Activated CD8-positive, alpha-beta memory T cell treated with anti-CD3 and anti-CD28 coated beads, Interleukin-2, amount 50 U/mL, for 24 hours (primary cell): ENCODE results near the gene HTRA3.

Experiments
- DNase-seq: peaks from one replicate; pipeline ENCODE4 v3.0.0-alpha.2; 2020; ENCODE audit errors: extremely low read depth

Gene HTRA3

GRCh38 chr4:8269535-8270417 is at the start of gene HTRA3:
Gene HTRA3, plus strand, starts transcription at chr4:8269754. Its CDS starts 215 bp downstream, at chr4:8269969.
- DNase-seq: no peak

DNA sequence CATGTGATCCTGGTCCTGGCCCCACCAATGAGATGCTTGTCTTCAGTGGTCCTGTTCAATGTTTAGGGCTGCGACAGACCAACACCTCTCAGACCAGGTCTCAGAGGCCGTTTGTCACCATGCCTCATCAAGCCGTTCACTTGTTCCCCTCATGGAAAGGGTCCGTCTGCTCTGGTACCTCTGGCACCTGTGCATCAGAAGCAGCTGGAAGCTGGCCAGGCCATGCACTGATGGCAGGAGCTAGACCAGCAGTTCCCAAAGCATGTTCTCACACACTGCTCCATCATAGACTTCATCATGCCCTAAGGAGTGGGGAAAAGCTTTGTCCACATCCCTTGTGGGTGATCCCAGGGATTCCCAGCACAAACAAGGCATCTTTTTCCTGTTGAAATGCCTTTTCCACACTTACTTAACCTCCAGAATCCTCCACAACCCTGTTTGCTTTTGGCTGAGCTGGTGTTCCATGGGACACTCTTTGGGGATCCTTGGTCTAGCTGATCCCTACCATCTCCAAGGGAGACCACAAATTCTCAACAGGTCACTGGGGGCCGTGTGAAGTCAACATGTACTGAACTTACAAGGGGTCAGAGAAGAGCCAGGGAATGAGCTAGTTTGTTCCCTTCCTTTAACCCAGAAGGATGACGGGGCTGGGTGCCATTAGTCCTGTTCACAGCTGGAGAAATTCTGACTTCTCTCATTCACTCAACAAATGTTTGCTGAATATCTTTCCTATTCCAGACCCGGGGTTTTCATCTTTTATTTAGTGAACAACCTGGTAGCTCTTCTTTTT is 48.7 kb upstream of the HTRA3 start:
- DNase-seq: no peak

DNA sequence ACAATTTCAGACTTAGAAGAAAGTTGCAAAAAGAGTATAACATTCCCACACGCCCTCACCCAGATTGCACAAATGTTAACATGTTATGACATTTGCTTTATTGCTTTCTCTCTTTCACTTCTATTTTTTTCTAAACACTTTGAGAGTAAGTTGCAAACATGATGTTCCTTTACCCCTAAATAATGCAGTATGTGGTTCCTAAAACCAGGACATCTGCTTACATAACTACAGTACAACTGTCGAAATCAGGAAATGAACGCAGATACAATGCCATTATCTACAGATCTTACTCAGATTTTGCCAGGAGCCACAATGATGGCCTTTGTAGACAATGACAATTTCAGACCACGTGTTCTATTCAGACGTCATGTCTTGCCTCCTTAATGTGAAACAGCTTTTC is 48.1 kb upstream of the HTRA3 start:
- DNase-seq: no peak

DNA sequence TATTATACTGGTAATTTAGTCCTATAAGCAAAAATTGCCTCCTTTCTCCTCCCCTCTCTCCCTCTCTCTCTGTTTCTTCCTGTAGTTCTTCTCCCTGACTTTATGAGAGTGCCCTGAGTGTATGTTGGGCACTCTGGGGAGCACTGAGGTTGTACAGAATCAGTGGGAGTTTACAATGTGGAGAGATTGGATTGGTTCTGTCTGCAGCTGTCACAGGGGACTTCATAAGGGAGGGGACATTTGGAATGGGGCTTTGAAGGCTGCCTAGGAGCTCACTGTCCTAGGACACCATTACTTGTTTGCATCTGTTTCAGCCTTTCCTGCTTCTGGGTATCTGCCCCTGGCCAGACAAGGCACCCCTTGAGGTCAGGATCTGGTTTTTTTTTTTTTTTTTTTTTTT is 47.6 kb upstream of the HTRA3 start:
- DNase-seq: no peak

DNA sequence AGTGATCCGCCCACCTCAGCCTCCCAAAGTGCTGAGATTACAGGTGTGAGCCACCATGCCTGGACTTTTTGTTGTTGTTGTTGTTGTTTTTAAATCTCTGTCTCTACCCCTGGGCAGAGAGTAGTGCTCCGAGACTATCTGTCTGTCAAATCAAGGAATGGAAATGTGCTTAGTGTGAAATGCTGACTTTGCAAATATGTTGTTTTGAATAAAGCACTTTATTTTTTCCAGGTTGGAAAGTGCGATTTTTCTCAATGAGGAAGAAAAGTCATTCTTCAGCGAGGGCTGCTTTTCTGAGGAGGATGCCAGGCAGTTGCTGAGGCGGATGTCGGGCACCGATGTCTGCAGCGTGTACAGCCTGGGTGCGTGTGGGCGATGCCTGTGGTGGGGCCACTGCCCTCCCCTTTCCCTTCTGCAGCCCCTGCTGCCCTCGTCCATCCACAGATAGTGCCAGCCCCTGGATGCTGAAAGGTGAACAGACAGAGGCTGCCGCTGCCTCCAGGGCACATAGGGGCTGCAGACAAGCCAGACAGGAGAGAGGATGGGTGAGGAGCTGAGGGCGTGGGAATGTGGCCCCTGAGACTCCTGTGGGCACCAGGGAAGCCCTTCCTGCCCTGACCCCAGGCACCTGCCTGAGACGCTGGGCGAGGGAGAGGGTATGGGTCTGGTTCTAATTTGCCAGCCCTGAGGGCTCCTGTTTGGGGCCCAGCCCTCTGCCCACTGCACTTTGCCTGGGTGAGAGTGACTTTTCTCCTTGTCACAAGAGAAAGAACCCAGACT is 46.8 kb upstream of the HTRA3 start:
- DNase-seq: no peak

DNA sequence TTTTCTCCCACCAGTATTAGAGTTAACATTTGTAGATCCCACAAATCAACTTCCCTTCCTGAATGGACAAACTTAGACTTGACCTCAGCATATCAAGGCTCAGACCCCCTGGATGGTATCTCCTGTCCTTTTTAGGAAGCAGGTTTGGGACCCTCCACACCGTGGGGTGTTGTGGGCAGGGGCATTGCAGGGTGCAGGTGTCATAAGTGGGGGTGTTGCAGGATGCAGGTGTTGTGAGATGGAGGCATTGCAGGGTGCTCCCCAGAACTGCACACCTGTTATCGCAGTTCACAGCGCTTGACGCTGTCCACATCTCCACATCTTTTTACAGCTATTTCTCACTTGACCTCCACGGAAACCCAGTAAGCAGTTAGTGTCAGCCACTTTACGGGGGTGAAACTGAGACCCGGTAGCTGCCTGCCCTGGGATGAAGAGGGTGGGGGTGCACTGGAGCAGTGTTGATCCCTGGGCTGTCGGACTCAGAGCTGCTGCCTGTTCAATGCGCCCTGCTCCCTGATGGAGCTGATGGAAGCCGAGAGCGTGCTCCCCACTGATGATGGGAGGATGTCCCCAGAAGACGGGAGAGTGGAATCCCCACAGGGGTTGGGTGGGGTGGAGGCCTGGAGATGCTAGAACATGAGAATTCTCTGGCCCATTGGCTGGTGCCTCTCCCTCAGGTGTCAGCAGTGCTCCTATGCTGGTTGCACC is 45.1 kb upstream of the HTRA3 start:
- DNase-seq: no peak

- DNase-seq: no peak
Measured at GRCh38 chr4:8224975-8225625, 44.5 kb upstream of the HTRA3 start.

GRCh38 chr4:8225706-8226443 is 43.7 kb upstream of the HTRA3 start:
- no peak for DNase-seq

GRCh38 chr4:8227201-8227770 is 42.3 kb upstream of the HTRA3 start:
- DNase-seq: no peak

- DNase-seq: no peak
Measured at GRCh38 chr4:8227771-8228318, 41.7 kb upstream of the HTRA3 start.

GRCh38 chr4:8228319-8229250 is 41.0 kb upstream of the HTRA3 start:
- peak; percentile 56 for DNase-seq

DNA sequence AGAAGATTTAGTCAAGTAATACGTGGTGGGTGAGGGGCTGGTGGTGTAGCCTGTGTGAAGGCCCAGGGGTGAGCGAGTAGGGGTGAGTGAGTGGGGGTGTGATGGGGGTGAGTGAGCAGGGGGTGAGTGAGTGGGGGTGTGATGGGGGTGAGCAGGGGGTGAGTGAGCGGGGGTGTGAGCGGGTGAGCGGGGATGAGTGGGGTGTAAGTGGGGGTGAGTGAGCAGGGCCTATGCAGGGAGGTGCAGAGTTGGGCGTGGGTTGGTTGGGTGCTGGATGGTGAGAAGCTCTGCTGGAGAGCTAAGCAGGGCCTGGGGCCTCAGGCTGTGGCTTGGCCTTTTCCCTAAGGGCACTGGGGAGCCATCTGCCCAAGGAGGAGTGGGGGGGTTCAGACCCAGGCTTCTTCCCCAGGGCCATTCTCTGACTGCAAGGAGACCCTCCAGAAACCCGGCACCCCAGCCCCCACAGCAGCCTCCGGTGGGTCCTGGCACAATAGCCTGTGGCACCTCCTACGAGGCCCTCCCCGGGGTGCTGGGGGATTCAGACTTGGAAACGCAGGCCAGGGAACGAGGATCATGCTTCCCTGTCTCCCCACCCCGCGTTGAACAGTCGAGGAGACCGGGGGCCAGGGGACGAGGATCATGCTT is 40.1 kb upstream of the HTRA3 start:
- DNase-seq: no peak

DNA sequence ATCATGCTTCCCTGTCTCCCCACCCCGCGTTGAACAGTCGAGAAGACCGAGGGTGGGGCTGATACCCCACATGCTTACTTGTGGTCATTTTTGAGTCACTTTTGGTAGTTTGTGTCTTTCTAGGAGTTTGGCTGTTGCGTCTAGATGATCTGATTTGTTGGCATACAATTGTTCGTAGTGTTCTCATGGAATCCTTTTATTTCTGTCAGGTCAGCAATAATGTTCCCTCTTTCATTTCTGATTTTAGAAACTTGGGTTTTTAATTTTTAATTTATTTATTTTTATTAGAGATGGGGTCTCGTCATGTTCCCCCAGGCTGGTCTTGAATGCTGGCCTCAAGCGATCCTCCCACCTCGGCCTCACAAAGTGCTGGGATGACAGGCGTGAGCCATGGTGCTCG is 39.5 kb upstream of the HTRA3 start:
- DNase-seq: no peak

DNA sequence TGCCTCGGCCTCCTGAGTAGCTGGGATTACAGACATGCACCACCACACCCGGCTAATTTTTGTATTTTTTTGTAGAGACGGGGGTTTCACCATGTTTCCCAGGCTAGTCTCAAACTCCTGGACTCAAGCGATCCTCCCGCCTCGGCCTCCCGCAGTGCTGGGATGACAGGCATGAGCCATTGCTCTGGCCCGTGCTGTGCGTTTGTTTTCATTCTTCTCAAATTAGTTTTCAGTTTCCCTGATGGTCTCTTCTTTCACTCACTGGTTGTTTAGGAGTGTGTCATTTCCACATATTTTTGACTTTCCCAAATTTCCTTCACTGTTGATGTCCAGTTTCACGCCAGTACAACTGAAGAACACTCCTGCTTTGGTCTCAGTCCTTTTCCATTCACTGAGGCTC is 38.7 kb upstream of the HTRA3 start:
- no peak for DNase-seq

GRCh38 chr4:8231551-8232049 is 38.0 kb upstream of the HTRA3 start:
- DNase-seq: no peak

- no peak for DNase-seq
Measured at GRCh38 chr4:8232748-8233147, 36.8 kb upstream of the HTRA3 start.

DNA sequence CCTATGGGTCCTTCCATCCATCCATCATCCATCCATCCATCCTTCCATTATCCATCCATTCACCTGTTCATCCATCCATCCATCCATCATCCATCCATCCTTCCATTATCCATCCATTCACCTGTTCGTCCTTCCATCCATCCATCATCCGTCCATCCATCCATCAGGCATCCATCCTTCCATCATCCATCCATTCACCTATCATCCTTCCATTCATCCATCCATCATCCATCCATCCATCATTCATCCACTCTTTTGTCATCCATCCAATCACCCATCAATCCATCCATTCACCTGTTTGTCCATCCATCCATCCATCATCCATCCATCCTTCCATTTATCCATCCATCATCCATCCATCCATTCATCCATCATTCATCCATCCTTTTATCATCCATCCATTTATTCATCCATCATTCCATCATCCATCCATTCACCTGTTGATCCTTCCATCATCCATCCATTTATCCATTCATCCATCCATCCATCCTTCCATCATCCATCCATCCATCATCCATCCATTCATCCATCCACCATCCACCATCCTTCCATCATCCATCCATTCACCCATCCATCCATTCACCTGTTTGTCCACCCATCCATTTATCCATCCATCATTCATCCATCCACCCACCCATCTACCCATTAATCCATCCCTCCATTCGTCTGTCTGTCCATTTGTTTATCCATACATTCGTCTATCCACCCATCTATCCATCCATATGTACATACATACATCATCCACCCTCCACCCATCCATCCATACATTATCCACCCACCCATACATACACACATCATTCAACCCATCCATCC is 35.7 kb upstream of the HTRA3 start:
- DNase-seq: no peak
